Osteocyte (in vitro differentiated cells): ENCODE measurements around the gene CENPF. TPM values are rescaled to one million over a fixed set of nuclear protein-coding genes. Genes with fewer than 3 reads are reported as not detected.
"Not testable (repeated sequence)": the region's sequence is repeated elsewhere in the genome, so short reads cannot be mapped to it uniquely, and the experiment has no call there.

Experiments
- DNase-seq: peaks from one replicate; pipeline ENCODE4 v3.0.0; 2021; ENCODE audit warnings: mixed read lengths; ENCODE audit not compliant: unreplicated experiment; ENCODE audit errors: extremely low spot score
- H3K27ac Mint-ChIP-seq: one replicate; pipeline ENCODE4 v1.8.0; 2021; ENCODE audit warnings: mild to moderate bottlenecking, mixed read lengths; ENCODE audit not compliant: unreplicated experiment
- H3K27me3 Mint-ChIP-seq: one replicate; pipeline ENCODE4 v1.8.0; 2021; ENCODE audit warnings: mixed read lengths; ENCODE audit not compliant: unreplicated experiment
- H3K36me3 Mint-ChIP-seq: one replicate; pipeline ENCODE4 v1.8.0; 2021; ENCODE audit warnings: mixed read lengths; ENCODE audit not compliant: unreplicated experiment
- H3K4me1 Mint-ChIP-seq: one replicate; pipeline ENCODE4 v1.8.0; 2021; ENCODE audit warnings: mixed read lengths; ENCODE audit not compliant: unreplicated experiment
- H3K4me3 Mint-ChIP-seq: one replicate; pipeline ENCODE4 v1.8.0; 2021; ENCODE audit warnings: mild to moderate bottlenecking, moderate library complexity, mixed read lengths; ENCODE audit not compliant: unreplicated experiment
- H3K9me3 Mint-ChIP-seq: one replicate; pipeline ENCODE4 v1.8.0; 2021; ENCODE audit warnings: mixed read lengths; ENCODE audit not compliant: unreplicated experiment
- total RNA-seq: library from RNA; stranded (reverse); gene quantifications from 2 replicates; pipeline ENCODE4 v1.2.1, GENCODE V29; 2021
- TF ChIP-seq, protein P1 (sequence below): fragments of 200-600 bp; sonication (generic); IDR thresholded peaks from 2 replicates; pipeline ENCODE4 v1.5.0; 2021; ENCODE audit warnings: antibody characterized with exemption, mild to moderate bottlenecking, moderate library complexity

The CENPF gene
- total RNA-seq, 1 donor from 2014 or later: 21.5 TPM

DNA sequence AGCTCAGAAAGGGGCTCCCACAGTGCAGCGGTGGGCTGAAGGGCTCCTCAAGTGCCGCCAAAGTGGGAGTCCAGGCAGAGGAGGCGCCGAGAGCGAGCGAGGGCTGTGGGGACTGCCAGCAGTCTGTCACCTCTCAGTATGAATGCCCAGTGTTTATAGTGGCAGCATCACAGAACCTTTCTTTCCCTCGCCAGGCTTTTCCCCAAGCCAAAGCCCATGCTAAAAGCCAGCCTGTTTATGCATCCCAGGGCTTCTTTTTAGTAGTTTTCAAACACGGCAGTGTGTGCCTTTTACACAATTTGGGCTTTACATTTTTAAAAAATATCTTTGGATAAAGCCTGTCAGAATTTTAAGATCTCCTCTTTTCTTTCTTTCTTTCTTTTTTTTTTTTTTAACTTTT, 70.6 kb downstream of the CENPF start:
- H3K36me3 Mint-ChIP-seq: peaks cover 2% of the 10 kb centered on the region
- no peaks in the 10 kb centered on the region for H3K27me3 Mint-ChIP-seq
- TF ChIP-seq, protein P1, sequence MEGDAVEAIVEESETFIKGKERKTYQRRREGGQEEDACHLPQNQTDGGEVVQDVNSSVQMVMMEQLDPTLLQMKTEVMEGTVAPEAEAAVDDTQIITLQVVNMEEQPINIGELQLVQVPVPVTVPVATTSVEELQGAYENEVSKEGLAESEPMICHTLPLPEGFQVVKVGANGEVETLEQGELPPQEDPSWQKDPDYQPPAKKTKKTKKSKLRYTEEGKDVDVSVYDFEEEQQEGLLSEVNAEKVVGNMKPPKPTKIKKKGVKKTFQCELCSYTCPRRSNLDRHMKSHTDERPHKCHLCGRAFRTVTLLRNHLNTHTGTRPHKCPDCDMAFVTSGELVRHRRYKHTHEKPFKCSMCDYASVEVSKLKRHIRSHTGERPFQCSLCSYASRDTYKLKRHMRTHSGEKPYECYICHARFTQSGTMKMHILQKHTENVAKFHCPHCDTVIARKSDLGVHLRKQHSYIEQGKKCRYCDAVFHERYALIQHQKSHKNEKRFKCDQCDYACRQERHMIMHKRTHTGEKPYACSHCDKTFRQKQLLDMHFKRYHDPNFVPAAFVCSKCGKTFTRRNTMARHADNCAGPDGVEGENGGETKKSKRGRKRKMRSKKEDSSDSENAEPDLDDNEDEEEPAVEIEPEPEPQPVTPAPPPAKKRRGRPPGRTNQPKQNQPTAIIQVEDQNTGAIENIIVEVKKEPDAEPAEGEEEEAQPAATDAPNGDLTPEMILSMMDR: no peak
- no peak overlapping the region for H3K27ac Mint-ChIP-seq
- peaks cover 5% of the 10 kb centered on the region for H3K9me3 Mint-ChIP-seq
- DNase-seq: no peak
- H3K4me1 Mint-ChIP-seq: peaks cover 26% of the 10 kb centered on the region
- no peak overlapping the region for H3K4me3 Mint-ChIP-seq

DNA sequence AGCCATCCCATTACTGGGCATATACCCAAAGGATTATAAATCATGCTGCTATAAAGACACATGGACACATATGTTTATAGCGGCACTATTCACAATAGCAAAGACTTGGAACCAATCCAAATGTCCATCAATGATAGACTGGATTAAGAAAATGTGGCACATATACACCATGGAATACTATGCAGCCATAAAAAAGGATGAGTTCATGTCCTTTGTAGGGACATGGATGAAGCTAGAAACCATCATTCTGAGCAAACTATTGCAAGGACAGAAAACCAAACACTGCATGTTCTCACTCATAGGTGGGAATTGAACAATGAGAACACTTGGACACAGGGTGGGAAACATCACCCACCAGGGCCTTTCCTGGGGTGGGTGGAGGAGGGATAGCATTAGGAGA, 72.5 kb downstream of the CENPF start:
- H3K27me3 Mint-ChIP-seq, H3K27ac Mint-ChIP-seq: not testable (repeated sequence)

DNA sequence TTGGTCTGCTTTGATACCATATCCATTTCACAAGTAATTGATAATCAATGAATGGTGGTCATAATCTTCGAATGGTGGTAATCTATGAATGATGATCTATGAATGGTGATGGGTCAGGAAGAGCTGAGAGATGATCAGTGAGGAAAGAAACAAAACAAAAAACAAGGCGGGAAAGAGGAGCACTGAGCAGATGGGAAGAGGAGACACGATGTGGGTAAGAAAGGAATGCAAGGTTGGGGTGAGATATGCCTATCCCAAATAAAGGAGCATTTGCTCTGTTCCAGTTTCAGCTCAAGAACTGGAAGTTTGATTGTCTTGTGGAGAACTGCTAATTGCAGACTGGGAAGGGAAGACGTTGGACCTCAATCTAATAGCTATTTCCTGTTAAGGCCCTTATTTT, 73.8 kb downstream of the CENPF start:
- H3K27ac Mint-ChIP-seq: no peak overlapping the region
- H3K27me3 Mint-ChIP-seq: no peaks in the 10 kb centered on the region
- peaks cover 5% of the 10 kb centered on the region for H3K9me3 Mint-ChIP-seq
- DNase-seq: no peak
- H3K36me3 Mint-ChIP-seq: no peaks in the 10 kb centered on the region
- TF ChIP-seq, protein P1: no peak
- H3K4me1 Mint-ChIP-seq: peaks cover 8% of the 10 kb centered on the region
- no peak overlapping the region for H3K4me3 Mint-ChIP-seq

More for the DNA sequence above, 72.5 kb downstream of the CENPF start:
- DNase-seq, H3K36me3 Mint-ChIP-seq, H3K4me3 Mint-ChIP-seq, H3K9me3 Mint-ChIP-seq: not testable (repeated sequence)
- H3K4me1 Mint-ChIP-seq: peaks cover 11% of the 10 kb centered on the region

DNA sequence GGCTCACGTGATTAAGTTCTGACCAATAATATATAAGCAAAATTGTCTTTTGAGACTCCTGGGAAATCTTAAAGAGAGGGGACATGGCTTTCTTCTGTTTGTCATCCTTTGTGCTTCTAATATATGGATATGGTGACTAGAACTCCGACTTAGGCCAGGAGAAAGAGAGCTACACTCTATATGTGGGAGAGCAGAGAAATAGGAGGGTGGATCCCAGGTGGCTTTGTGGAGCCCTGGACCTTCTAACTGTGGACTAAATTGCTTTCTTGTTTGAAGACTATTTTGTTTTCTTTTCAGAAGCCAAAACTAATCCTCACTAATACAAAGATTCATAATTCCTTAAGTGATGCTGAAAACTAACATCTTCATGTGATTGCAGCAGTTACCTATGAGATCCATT, 75.0 kb downstream of the CENPF start:
- Mint-ChIP-seq H3K27ac (no peak overlapping the region), H3K27me3 (no peaks in the 10 kb centered on the region), H3K4me1 (peaks cover 8% of the 10 kb centered on the region), H3K9me3 (peaks cover 5% of the 10 kb centered on the region), H3K36me3 (no peaks in the 10 kb centered on the region), H3K4me3 (no peak overlapping the region)
- TF ChIP-seq, protein P1: no peak
- DNase-seq: no peak

DNA sequence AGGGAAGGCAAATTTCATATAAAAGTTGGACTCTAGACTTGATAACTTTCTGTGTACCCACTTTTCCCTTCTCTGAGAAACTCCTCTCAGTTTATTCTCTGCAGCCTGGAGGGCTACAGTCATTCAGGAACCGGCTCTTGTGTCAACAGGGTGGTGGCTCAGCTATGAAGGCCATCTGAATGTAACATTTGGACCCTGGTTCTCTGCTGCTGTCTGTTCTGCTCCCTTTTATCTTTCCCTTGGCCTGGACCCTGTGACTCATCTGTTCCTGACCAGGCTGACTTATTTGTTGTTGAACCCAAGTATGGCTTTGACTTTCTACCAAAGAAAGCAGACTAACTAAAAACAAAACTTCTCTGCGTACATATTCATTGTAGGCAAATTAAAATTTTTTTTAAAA, 75.4 kb downstream of the CENPF start:
- Mint-ChIP-seq H3K36me3 (no peaks in the 10 kb centered on the region), H3K4me3 (no peak overlapping the region), H3K27me3 (no peaks in the 10 kb centered on the region), H3K9me3 (peaks cover 5% of the 10 kb centered on the region), H3K27ac (no peak overlapping the region), H3K4me1 (peaks cover 8% of the 10 kb centered on the region)
- TF ChIP-seq, protein P1: no peak
- DNase-seq: no peak

DNA sequence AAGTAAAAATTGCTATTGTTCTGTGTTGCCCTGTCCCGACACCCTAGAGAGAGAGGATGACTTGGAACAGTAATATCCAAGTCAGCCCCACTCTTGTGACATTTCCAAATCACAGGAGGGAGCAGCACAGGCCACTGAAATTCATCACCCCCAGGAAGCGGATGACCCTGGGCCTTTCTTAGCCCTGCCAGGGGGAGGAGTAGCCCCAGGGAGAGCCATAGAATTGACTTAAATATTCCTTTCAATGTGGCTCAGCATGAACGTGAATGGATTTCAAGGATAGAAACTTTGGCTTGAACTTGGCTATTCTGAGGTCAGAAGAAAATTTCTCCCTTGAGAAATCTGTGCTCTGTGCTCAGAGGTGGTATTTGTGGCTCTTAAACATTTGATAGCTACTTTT, 80.6 kb downstream of the CENPF start:
- Mint-ChIP-seq H3K4me1 (peaks cover 20% of the 10 kb centered on the region), H3K36me3 (no peaks in the 10 kb centered on the region), H3K9me3 (no peaks in the 10 kb centered on the region), H3K27ac (no peak overlapping the region), H3K4me3 (no peak overlapping the region), H3K27me3 (no peaks in the 10 kb centered on the region)
- TF ChIP-seq, protein P1: no peak
- no peak for DNase-seq
